HG03066 (cell line): ENCODE results near the gene PTPRN2.

ENCODE experiments used
- ATAC-seq: cut with Tn5 transposase; IDR thresholded peaks from one replicate; pipeline ENCODE4 v1.9.1; 2021; ENCODE audit warnings: low read depth; ENCODE audit not compliant: unreplicated experiment

The PTPRN2 gene

GRCh38 chr7:157877298-157878090 lies 710.1 kb downstream of the PTPRN2 start:
- ATAC-seq, result no peak

- no peak for ATAC-seq
Measured at GRCh38 chr7:157876469-157877285, 710.9 kb downstream of the PTPRN2 start.

- no peak for ATAC-seq
Measured at GRCh38 chr7:157875230-157876179, 712.1 kb downstream of the PTPRN2 start.

GRCh38 chr7:157874870-157875229 lies 712.8 kb downstream of the PTPRN2 start:
- ATAC-seq, result no peak

GRCh38 chr7:157874208-157874816 lies 713.3 kb downstream of the PTPRN2 start:
- no peak for ATAC-seq

- ATAC-seq, result no peak
Measured at GRCh38 chr7:157873664-157874063, 714.0 kb downstream of the PTPRN2 start.

- no peak for ATAC-seq
Measured at GRCh38 chr7:157873181-157873580, 714.4 kb downstream of the PTPRN2 start.

- no peak for ATAC-seq
Measured at GRCh38 chr7:157872447-157872846, 715.2 kb downstream of the PTPRN2 start.

- ATAC-seq, result no peak
Measured at GRCh38 chr7:157871681-157872080, 715.9 kb downstream of the PTPRN2 start.

GRCh38 chr7:157870644-157871290 lies 716.9 kb downstream of the PTPRN2 start:
- ATAC-seq, result no peak

GRCh38 chr7:157869793-157870192 lies 717.8 kb downstream of the PTPRN2 start:
- no peak for ATAC-seq

GRCh38 chr7:157867685-157868305 lies 719.8 kb downstream of the PTPRN2 start:
- ATAC-seq, result no peak

- ATAC-seq, result no peak
Measured at GRCh38 chr7:157866336-157866924, 721.2 kb downstream of the PTPRN2 start.

- ATAC-seq, result no peak
Measured at GRCh38 chr7:157865351-157866165, 722.1 kb downstream of the PTPRN2 start.

GRCh38 chr7:157864911-157865310 lies 722.7 kb downstream of the PTPRN2 start:
- ATAC-seq, result no peak

GRCh38 chr7:157863906-157864810 lies 723.5 kb downstream of the PTPRN2 start:
- ATAC-seq, result no peak

GRCh38 chr7:157863176-157863575 lies 724.4 kb downstream of the PTPRN2 start:
- no peak for ATAC-seq
